Natural killer cell (primary cell): Measurements from ENCODE around the gene TOP3B. TPM values are rescaled to one million over a fixed set of nuclear protein-coding genes. Genes with fewer than 3 reads are reported as not detected.

Experiments used
- ATAC-seq, 3 donors: fragments of 150-1000 bp in 2 of 3; fragments of 200-7000 bp in 1 of 3; cut with Tn5 transposase; 1 replicate in 1 of 3; 2 replicates in 2 of 3; pipeline ENCODE4 v1.10.0; 2021; ENCODE audit warnings: mild to moderate bottlenecking in 2 of 3, moderate library complexity in 2 of 3
- DNase-seq, 2 donors: peaks; one replicate each; pipeline versions ENCODE4 v3.0.0 to v3.0.0-alpha.2; 2013 to 2021; ENCODE audit warnings: mixed read lengths in 1 of 2
- H3K27ac ChIP-seq: one replicate; pipeline ENCODE4 v1.5.1; 2013; ENCODE audit warnings: mild to moderate bottlenecking, low read length
- H3K27me3 ChIP-seq: one replicate; pipeline ENCODE4 v1.6.1; 2013; ENCODE audit warnings: low read length; ENCODE audit not compliant: control insufficient read depth, insufficient read depth
- H3K36me3 ChIP-seq: one replicate; pipeline ENCODE4 v1.6.1; 2013; ENCODE audit warnings: low read length; ENCODE audit not compliant: control insufficient read depth, insufficient read depth
- H3K4me1 ChIP-seq: one replicate; pipeline ENCODE4 v1.6.1; 2013; ENCODE audit warnings: low read length; ENCODE audit not compliant: control insufficient read depth, insufficient read depth
- H3K4me3 ChIP-seq: one replicate; pipeline ENCODE4 v1.5.1; 2013; ENCODE audit warnings: low read length
- H3K9me3 ChIP-seq: one replicate; pipeline ENCODE4 v1.6.1; 2013; ENCODE audit warnings: low read length; ENCODE audit not compliant: control insufficient read depth, insufficient read depth
- H3K27ac Mint-ChIP-seq, 2 donors: one replicate each; pipeline ENCODE4 v1.8.0; 2022; ENCODE audit warnings: mild to moderate bottlenecking in 2 of 2, mixed read lengths in 2 of 2, moderate library complexity in 1 of 2
- H3K27me3 Mint-ChIP-seq, 2 donors: one replicate each; pipeline ENCODE4 v1.8.0; 2022; ENCODE audit warnings: low read depth in 2 of 2, mixed read lengths in 2 of 2
- H3K36me3 Mint-ChIP-seq: one replicate; pipeline ENCODE4 v1.8.0; 2022; ENCODE audit warnings: mixed read lengths
- H3K4me1 Mint-ChIP-seq, 2 donors: one replicate each; pipeline ENCODE4 v1.8.0; 2022; ENCODE audit warnings: mixed read lengths in 2 of 2
- H3K4me3 Mint-ChIP-seq: one replicate; pipeline ENCODE4 v1.8.0; 2022; ENCODE audit warnings: mild to moderate bottlenecking, moderate library complexity, mixed read lengths
- H3K9me3 Mint-ChIP-seq, 2 donors: one replicate each; pipeline ENCODE4 v1.8.0; 2022; ENCODE audit warnings: mixed read lengths in 2 of 2
- WGBS: methylation state at CpG from one replicate; pipeline ENCODE4 v1.1.7; 2013; ENCODE audit warnings: missing lambda C conversion rate; ENCODE audit not compliant: insufficient coverage; 5-methylcytosine and 5-hydroxymethylcytosine counted together
- intact Hi-C: fragments of 100-400 bp; cut with micrococcal nuclease; formaldehyde crosslinking; loops from one replicate; pipeline ENCODE4 v1.14.2; 2022
- total RNA-seq, 4 donors: library from RNA; stranded (reverse); fragments of 120-200 nt in 1 of 4; gene quantifications; one replicate each; pipeline versions ENCODE4 v1.2.3 to v1.2.4, GENCODE V29; 2013 to 2022
- TF ChIP-seq, protein P1 (sequence below): fragments of 200-600 bp; IDR thresholded peaks from one replicate; pipeline ENCODE4 v1.8.0; 2022; ENCODE audit warnings: antibody characterized with exemption

The TOP3B gene
- total RNA-seq, 3 donors from 2014 or later (not counting 1 experiment from before 2014, with no cell fraction given) = 45.8 to 66.0 (median 62.7) TPM

GRCh38 chr22:21990445-21991303 lies 8.1 kb upstream of the TOP3B start:
- H3K4me3 Mint-ChIP-seq = no peak overlapping the region
- no peaks in the 10 kb centered on the region for H3K27me3 ChIP-seq
- intact Hi-C loops = no loop called here
- no peaks in the 10 kb centered on the region for H3K9me3 ChIP-seq
- no peaks in the 10 kb centered on the region for H3K4me1 ChIP-seq
- no peak for ATAC-seq
- H3K4me1 Mint-ChIP-seq = no peaks in the 10 kb centered on the region
- TF ChIP-seq, protein P1, sequence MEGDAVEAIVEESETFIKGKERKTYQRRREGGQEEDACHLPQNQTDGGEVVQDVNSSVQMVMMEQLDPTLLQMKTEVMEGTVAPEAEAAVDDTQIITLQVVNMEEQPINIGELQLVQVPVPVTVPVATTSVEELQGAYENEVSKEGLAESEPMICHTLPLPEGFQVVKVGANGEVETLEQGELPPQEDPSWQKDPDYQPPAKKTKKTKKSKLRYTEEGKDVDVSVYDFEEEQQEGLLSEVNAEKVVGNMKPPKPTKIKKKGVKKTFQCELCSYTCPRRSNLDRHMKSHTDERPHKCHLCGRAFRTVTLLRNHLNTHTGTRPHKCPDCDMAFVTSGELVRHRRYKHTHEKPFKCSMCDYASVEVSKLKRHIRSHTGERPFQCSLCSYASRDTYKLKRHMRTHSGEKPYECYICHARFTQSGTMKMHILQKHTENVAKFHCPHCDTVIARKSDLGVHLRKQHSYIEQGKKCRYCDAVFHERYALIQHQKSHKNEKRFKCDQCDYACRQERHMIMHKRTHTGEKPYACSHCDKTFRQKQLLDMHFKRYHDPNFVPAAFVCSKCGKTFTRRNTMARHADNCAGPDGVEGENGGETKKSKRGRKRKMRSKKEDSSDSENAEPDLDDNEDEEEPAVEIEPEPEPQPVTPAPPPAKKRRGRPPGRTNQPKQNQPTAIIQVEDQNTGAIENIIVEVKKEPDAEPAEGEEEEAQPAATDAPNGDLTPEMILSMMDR = no peak
- H3K4me3 ChIP-seq = no peak overlapping the region
- H3K27ac Mint-ChIP-seq = no peak overlapping the region
- H3K36me3 Mint-ChIP-seq = no peaks in the 10 kb centered on the region
- H3K36me3 ChIP-seq = no peaks in the 10 kb centered on the region
- 89% methylated on average over 16 of the region's 16 CpGs for WGBS
- H3K27me3 Mint-ChIP-seq = peaks cover 8 to 10% of the 10 kb centered on the region in 2 donors
- H3K9me3 Mint-ChIP-seq = no peaks in the 10 kb centered on the region
- DNase-seq = no peak
- H3K27ac ChIP-seq = no peak overlapping the region

GRCh38 chr22:21989049-21989448 lies 6.5 kb upstream of the TOP3B start:
- DNase-seq (no peak), ATAC-seq (no peak)
- no peak overlapping the region for H3K4me3 ChIP-seq
- H3K27ac ChIP-seq = no peak overlapping the region
- H3K36me3 ChIP-seq = no peaks in the 10 kb centered on the region
- 93% methylated on average over 6 of the region's 6 CpGs for WGBS
- H3K9me3 ChIP-seq = no peaks in the 10 kb centered on the region
- intact Hi-C loops = no loop called here
- H3K9me3 Mint-ChIP-seq = no peaks in the 10 kb centered on the region
- H3K4me1 ChIP-seq = no peaks in the 10 kb centered on the region
- H3K27ac Mint-ChIP-seq = no peak overlapping the region
- H3K4me1 Mint-ChIP-seq = no peaks in the 10 kb centered on the region
- no peak overlapping the region for H3K4me3 Mint-ChIP-seq
- TF ChIP-seq, protein P1 = no peak
- H3K27me3 ChIP-seq = no peaks in the 10 kb centered on the region
- peaks cover 8 to 10% of the 10 kb centered on the region in 2 donors for H3K27me3 Mint-ChIP-seq
- H3K36me3 Mint-ChIP-seq = no peaks in the 10 kb centered on the region

- ATAC-seq = no peak
- no peak overlapping the region for H3K4me3 Mint-ChIP-seq
- intact Hi-C loops = no loop called here
- no peaks in the 10 kb centered on the region for H3K36me3 Mint-ChIP-seq
- no peaks in the 10 kb centered on the region for H3K9me3 Mint-ChIP-seq
- no peak for DNase-seq
- H3K9me3 ChIP-seq = no peaks in the 10 kb centered on the region
- H3K27me3 Mint-ChIP-seq = peaks cover 6 to 8% of the 10 kb centered on the region in 2 donors
- H3K27me3 ChIP-seq = no peaks in the 10 kb centered on the region
- H3K4me1 ChIP-seq = peaks cover 20% of the 10 kb centered on the region
- H3K36me3 ChIP-seq = no peaks in the 10 kb centered on the region
- no peak overlapping the region for H3K4me3 ChIP-seq
- no peak overlapping the region for H3K27ac Mint-ChIP-seq
- H3K27ac ChIP-seq = no peak overlapping the region
- TF ChIP-seq, protein P1 = no peak
- H3K4me1 Mint-ChIP-seq = peaks cover 19 to 23% of the 10 kb centered on the region in 2 donors
- 94% methylated on average over 4 of the region's 5 CpGs for WGBS
Measured at GRCh38 chr22:21985214-21985613, 2.6 kb upstream of the TOP3B start.
